NT2/D1 (cell line): ENCODE data around the gene MAST1.

Source experiments
- SUZ12 ChIP-seq: IDR thresholded peaks from 2 replicates; pipeline ENCODE4 v1.6.1; 2011; ENCODE audit not compliant: insufficient read length, insufficient read depth; ENCODE audit errors: extremely low read depth
- YY1 ChIP-seq: IDR thresholded peaks from 2 replicates; pipeline ENCODE4 v1.6.1; 2011; ENCODE audit not compliant: insufficient read length, insufficient read depth
- ZNF274 ChIP-seq: IDR thresholded peaks from 2 replicates; pipeline ENCODE4 v1.6.1; 2011; ENCODE audit warnings: mild to moderate bottlenecking, low read depth, low read length

GRCh38 chr19:12922959-12923358 is 84.6 kb downstream of the MAST1 start:
- TF ChIP-seq SUZ12 = no peak
- no peak for TF ChIP-seq YY1
- TF ChIP-seq ZNF274 = no peak
